Measurements from ENCODE around the gene FOXO1.

DNA sequence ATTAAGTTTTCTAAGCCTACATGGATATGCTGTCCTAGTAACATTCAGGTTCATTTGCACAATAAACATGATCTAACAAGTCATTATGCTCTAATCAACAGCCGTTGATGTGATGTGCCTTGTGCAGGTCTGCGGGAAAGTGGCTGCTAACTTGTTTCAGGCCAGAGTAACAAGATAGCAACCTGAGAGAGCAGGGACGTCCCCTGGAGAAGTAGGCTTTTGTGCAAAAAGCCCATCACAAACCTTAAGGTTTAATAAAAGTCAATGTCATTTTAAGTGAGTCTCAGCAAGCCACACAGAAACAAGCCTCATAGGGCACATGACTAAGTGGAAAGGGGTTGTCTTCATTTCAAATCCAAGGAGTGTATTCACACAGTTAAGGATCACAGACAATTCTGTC lies 17.6 kb downstream of the FOXO1 start:
- TF ChIP-seq REST (IDR thresholded peaks at IDR 0.05; ENCODE audit: low read depth): no peak
- no peak for TF ChIP-seq EP300 (IDR thresholded peaks at IDR 0.05; ENCODE audit: borderline replicate concordance)
- no peak for TF ChIP-seq NFIC (IDR thresholded peaks at IDR 0.05)
- TF ChIP-seq TAF1 (IDR thresholded peaks at IDR 0.05; ENCODE audit: low read depth): no peak
- no peak for TF ChIP-seq FOXM1 (IDR thresholded peaks at IDR 0.05; ENCODE audit: borderline replicate concordance, low read depth)
- TF ChIP-seq CREB1 (IDR thresholded peaks at IDR 0.05; ENCODE audit: low read depth): no peak
- no peak for TF ChIP-seq YY1 (IDR thresholded peaks at IDR 0.05; ENCODE audit: low read depth)
- TF ChIP-seq RAD21 (IDR thresholded peaks at IDR 0.05; ENCODE audit: low read depth): no peak
- no peak for TF ChIP-seq CEBPB (IDR thresholded peaks at IDR 0.05)
- TF ChIP-seq, protein P1, sequence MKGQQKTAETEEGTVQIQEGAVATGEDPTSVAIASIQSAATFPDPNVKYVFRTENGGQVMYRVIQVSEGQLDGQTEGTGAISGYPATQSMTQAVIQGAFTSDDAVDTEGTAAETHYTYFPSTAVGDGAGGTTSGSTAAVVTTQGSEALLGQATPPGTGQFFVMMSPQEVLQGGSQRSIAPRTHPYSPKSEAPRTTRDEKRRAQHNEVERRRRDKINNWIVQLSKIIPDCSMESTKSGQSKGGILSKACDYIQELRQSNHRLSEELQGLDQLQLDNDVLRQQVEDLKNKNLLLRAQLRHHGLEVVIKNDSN (IDR thresholded peaks at IDR 0.05): no peak
- no peak for TF ChIP-seq EGR1 (IDR thresholded peaks at IDR 0.05)
- no peak for TF ChIP-seq ZBTB7A (IDR thresholded peaks at IDR 0.05; ENCODE audit: low read depth)
- no peak for TF ChIP-seq MAX (IDR thresholded peaks at IDR 0.05)
